HEK293 (cell line): ENCODE measurements around the gene GHITM.
A peak's percentile ranks its signal among the peaks of the same experiment; 100 is the strongest.

Source experiments
- BCL11A ChIP-seq: fragments of 450-650 bp; formaldehyde crosslinking; IDR thresholded peaks from 2 replicates; pipeline ENCODE4 v1.5.1; 2016; ENCODE audit warnings: low read depth, missing biosample characterization, missing genetic modification characterization
- ELK4 ChIP-seq: IDR thresholded peaks from 2 replicates; pipeline ENCODE4 v1.6.1; 2011; ENCODE audit warnings: mild to moderate bottlenecking, low read depth, low read length, borderline replicate concordance
- GFI1B ChIP-seq: fragments of 450-650 bp; formaldehyde crosslinking; IDR thresholded peaks from 2 replicates; pipeline ENCODE4 v1.5.1; 2016; ENCODE audit warnings: missing biosample characterization, missing genetic modification characterization
- HIC1 ChIP-seq: fragments of 450-650 bp; formaldehyde crosslinking; IDR thresholded peaks from 2 replicates; pipeline ENCODE4 v1.5.1; 2016; ENCODE audit warnings: missing biosample characterization, missing genetic modification characterization
- MEIS1 ChIP-seq: sonication (generic); formaldehyde crosslinking; IDR thresholded peaks from 2 replicates; pipeline ENCODE4 v1.8.1; 2022; ENCODE audit warnings: missing genetic modification reagents, mild to moderate bottlenecking, borderline replicate concordance
- PRDM4 ChIP-seq: fragments of 450-650 bp; formaldehyde crosslinking; IDR thresholded peaks from 2 replicates; pipeline ENCODE4 v1.5.1; 2017; ENCODE audit warnings: missing biosample characterization, missing genetic modification characterization
- SP7 ChIP-seq: fragments of 450-650 bp; formaldehyde crosslinking; IDR thresholded peaks from 2 replicates; pipeline ENCODE4 v1.5.1; 2016; ENCODE audit warnings: missing biosample characterization, missing genetic modification characterization
- ZBTB49 ChIP-seq: fragments of 450-650 bp; formaldehyde crosslinking; IDR thresholded peaks from 2 replicates; pipeline ENCODE4 v1.5.1; 2016; ENCODE audit warnings: missing biosample characterization, missing genetic modification characterization, low read depth
- ZBTB8A ChIP-seq: fragments of 450-650 bp; formaldehyde crosslinking; IDR thresholded peaks from 2 replicates; pipeline ENCODE4 v1.5.1; 2016; ENCODE audit warnings: missing biosample characterization, missing genetic modification characterization
- ZFHX2 ChIP-seq: fragments of 450-650 bp; formaldehyde crosslinking; conservative IDR thresholded peaks from 2 replicates; pipeline ENCODE4 v1.5.1; 2016; ENCODE audit warnings: missing biosample characterization, missing genetic modification characterization
- ZFP37 ChIP-seq: fragments of 450-650 bp; formaldehyde crosslinking; IDR thresholded peaks from 2 replicates; pipeline ENCODE4 v1.5.1; 2016; ENCODE audit warnings: missing biosample characterization, missing genetic modification characterization
- ZNF2 ChIP-seq: fragments of 450-650 bp; formaldehyde crosslinking; IDR thresholded peaks from 2 replicates; pipeline ENCODE4 v1.5.1; 2016; ENCODE audit warnings: missing biosample characterization, missing genetic modification characterization
- ZNF214 ChIP-seq: fragments of 450-650 bp; formaldehyde crosslinking; IDR thresholded peaks from 2 replicates; pipeline ENCODE4 v1.5.1; 2017; ENCODE audit warnings: missing biosample characterization, mild to moderate bottlenecking, missing genetic modification characterization, borderline replicate concordance
- ZNF24 ChIP-seq: fragments of 450-650 bp; formaldehyde crosslinking; IDR thresholded peaks from 2 replicates; pipeline ENCODE4 v1.5.1; 2016; ENCODE audit warnings: missing biosample characterization, missing genetic modification characterization
- ZNF341 ChIP-seq: fragments of 450-650 bp; formaldehyde crosslinking; IDR thresholded peaks from 2 replicates; pipeline ENCODE4; 2016; ENCODE audit warnings: low read depth, missing biosample characterization, missing genetic modification characterization
- ZNF362 ChIP-seq: fragments of 450-650 bp; formaldehyde crosslinking; IDR thresholded peaks from 2 replicates; pipeline ENCODE4 v1.5.1; 2016; ENCODE audit warnings: missing biosample characterization, missing genetic modification characterization
- ZNF366 ChIP-seq: fragments of 450-650 bp; formaldehyde crosslinking; conservative IDR thresholded peaks from 2 replicates; pipeline ENCODE4 v1.5.1; 2016; ENCODE audit warnings: missing biosample characterization, missing genetic modification characterization
- ZNF37A ChIP-seq: fragments of 450-650 bp; IDR thresholded peaks from 2 replicates; pipeline ENCODE4 v1.5.1; 2018; ENCODE audit warnings: missing biosample characterization, missing genetic modification characterization
- ZNF488 ChIP-seq: fragments of 450-650 bp; formaldehyde crosslinking; IDR thresholded peaks from 2 replicates; pipeline ENCODE4 v1.5.1; 2016; ENCODE audit warnings: missing biosample characterization, missing genetic modification characterization
- ZNF513 ChIP-seq: fragments of 450-650 bp; IDR thresholded peaks from 2 replicates; pipeline ENCODE4 v1.5.1; 2018; ENCODE audit warnings: missing biosample characterization, missing genetic modification characterization
- ZNF514 ChIP-seq: fragments of 450-650 bp; formaldehyde crosslinking; IDR thresholded peaks from 2 replicates; pipeline ENCODE4 v1.5.1; 2016; ENCODE audit warnings: missing biosample characterization, missing genetic modification characterization
- ZNF629 ChIP-seq: fragments of 450-650 bp; formaldehyde crosslinking; IDR thresholded peaks from 2 replicates; pipeline ENCODE4 v1.5.1; 2017; ENCODE audit warnings: missing biosample characterization, missing genetic modification characterization
- ZNF704 ChIP-seq: fragments of 450-650 bp; formaldehyde crosslinking; IDR thresholded peaks from 2 replicates; pipeline ENCODE4 v1.5.1; 2016; ENCODE audit warnings: missing biosample characterization, missing genetic modification characterization
- ZNF747 ChIP-seq: fragments of 450-650 bp; formaldehyde crosslinking; IDR thresholded peaks from 2 replicates; pipeline ENCODE4 v1.5.1; 2016; ENCODE audit warnings: missing biosample characterization, missing genetic modification characterization
- ZNF777 ChIP-seq: fragments of 450-650 bp; formaldehyde crosslinking; IDR thresholded peaks from 2 replicates; pipeline ENCODE4 v1.5.1; 2017; ENCODE audit warnings: missing biosample characterization, missing genetic modification characterization, borderline replicate concordance
- ZNF843 ChIP-seq: fragments of 450-650 bp; formaldehyde crosslinking; IDR thresholded peaks from 2 replicates; pipeline ENCODE4 v1.5.1; 2016; ENCODE audit warnings: missing biosample characterization, missing genetic modification characterization

GHITM gene

GRCh38 chr10:84139126-84140035 lies at the start of gene GHITM (continued):
- no peak for TF ChIP-seq ZNF777 (tag by site-specific recombination)
- TF ChIP-seq ZNF513 (tag by site-specific recombination): no peak
- TF ChIP-seq ZNF514 (tag by site-specific recombination): no peak
- no peak for TF ChIP-seq ZNF704 (tag by site-specific recombination)
- TF ChIP-seq ELK4: no peak
- peak; percentile 66 for TF ChIP-seq ZBTB8A (tag by site-specific recombination)
- peak; percentile 100 for TF ChIP-seq ZNF629 (tag by site-specific recombination)
- no peak for TF ChIP-seq ZNF747
- TF ChIP-seq ZNF366 (tag by site-specific recombination): no peak
- peak; percentile 29; the same call in 1 of the 2 replicates for TF ChIP-seq HIC1 (tag by site-specific recombination)
- no peak for TF ChIP-seq ZNF843 (tag by site-specific recombination)
- no peak for TF ChIP-seq ZFHX2 (tag by site-specific recombination)
- TF ChIP-seq GFI1B (tag by site-specific recombination): no peak
- no peak for TF ChIP-seq ZNF37A
- TF ChIP-seq MEIS1 (CRISPR knock-in tag): no peak
- no peak for TF ChIP-seq ZNF341 (tag by site-specific recombination)
- TF ChIP-seq ZNF2 (tag by site-specific recombination): peak; percentile 82
- no peak for TF ChIP-seq ZBTB49 (tag by site-specific recombination)
- no peak for TF ChIP-seq BCL11A (tag by site-specific recombination)
- TF ChIP-seq ZFP37: peak; percentile 96
- peak; percentile 75 for TF ChIP-seq SP7 (tag by site-specific recombination)
- no peak for TF ChIP-seq ZNF214 (tag by site-specific recombination)
- TF ChIP-seq PRDM4 (tag by site-specific recombination): no peak
- no peak for TF ChIP-seq ZNF488 (tag by site-specific recombination)
- TF ChIP-seq ZNF362 (tag by site-specific recombination): no peak
- TF ChIP-seq ZNF24: no peak
